Measurements from ENCODE around the gene ADSS1.

The ADSS1 gene

DNA sequence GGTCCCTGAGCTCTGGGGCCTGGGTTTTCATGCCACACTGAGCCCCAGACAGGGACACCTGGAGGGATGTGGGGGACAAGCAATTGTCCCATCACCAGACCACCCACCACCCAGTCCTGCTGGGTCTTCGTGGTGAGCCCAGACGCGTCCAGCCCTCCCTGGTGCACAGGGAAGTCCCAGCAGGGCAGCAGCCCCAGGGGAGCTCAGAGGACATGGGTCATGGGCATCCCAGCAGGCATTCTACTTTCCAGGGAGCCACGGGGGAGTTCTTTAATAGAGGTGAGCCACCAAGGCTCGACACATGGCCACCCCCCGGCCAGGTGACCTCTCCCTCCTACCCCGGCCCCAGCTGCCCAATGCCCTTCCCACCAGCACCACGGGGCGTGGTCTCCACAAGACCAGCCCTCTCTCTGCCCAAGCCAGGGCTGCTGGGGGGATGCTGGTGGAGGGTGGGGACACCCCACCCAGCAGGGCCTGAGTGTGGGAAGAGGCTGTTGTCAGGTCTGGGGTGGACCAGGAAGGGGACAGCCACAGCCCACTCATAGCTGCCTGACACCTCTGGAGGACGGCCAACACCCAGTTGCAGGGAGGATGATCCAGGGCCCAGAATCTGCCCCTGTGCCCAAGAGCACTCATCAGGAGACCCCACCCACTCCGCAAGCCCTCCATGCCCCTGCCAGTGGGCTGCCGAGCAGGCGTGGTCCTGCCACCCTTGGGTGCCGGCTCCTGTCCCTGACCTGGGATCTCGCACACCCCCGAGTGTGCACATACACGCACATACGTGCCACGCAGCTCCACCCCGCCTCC, 57.4 kb downstream of the ADSS1 start:
- H3K23ac ChIP-seq (ENCODE audit: low read length in 2 of 2), result no peak overlapping the region
- no peaks in the 10 kb centered on the region for H3K27me3 ChIP-seq (ENCODE audit: control insufficient read depth in 1 of 2, insufficient read depth in 1 of 2, low read length in 2 of 2)
- H2BK120ac ChIP-seq (ENCODE audit: low read depth, low read length), result no peak overlapping the region
- H2AK5ac ChIP-seq (ENCODE audit: low read length, severe bottlenecking), result no peak overlapping the region
- H3K14ac ChIP-seq (ENCODE audit: low read length in 2 of 2), result no peak overlapping the region
- no peak overlapping the region for H4K91ac ChIP-seq (ENCODE audit: low read length)
- peaks cover 61% of the 10 kb centered on the region for H3K79me1 ChIP-seq (replicated peaks; ENCODE audit: low read length, poor library complexity, severe bottlenecking)
- no peak overlapping the region for H2BK15ac ChIP-seq (ENCODE audit: low read depth, poor library complexity, severe bottlenecking)
- no peak overlapping the region for H3K9ac ChIP-seq (ENCODE audit: low read length)
- no peak overlapping the region for H3K18ac ChIP-seq (ENCODE audit: low read depth in 1 of 2, low read length in 2 of 2)
- H2BK12ac ChIP-seq (ENCODE audit: low read length in 2 of 2), result no peak overlapping the region
- H3K9me3 ChIP-seq (ENCODE audit: control insufficient read depth, low read length), result no peaks in the 10 kb centered on the region
- no peak overlapping the region for H3K27ac ChIP-seq (ENCODE audit: low read length, poor library complexity, severe bottlenecking)
- 96% methylated on average over 16 of the region's 20 CpGs for WGBS
- no peak overlapping the region for H3K4me3 ChIP-seq (ENCODE audit: insufficient read depth in 1 of 2, low read depth in 1 of 2, low read length in 2 of 2)
- H4K8ac ChIP-seq (ENCODE audit: low read length), result no peak overlapping the region
- peaks cover 4 to 98% of the 10 kb centered on the region in 2 experiments for H3K36me3 ChIP-seq (ENCODE audit: control insufficient read depth in 1 of 2, insufficient read depth in 2 of 2, low read depth in 1 of 2, low read length in 2 of 2)
- no peak for DNase-seq
- H2AFZ ChIP-seq (ENCODE audit: low read depth, low read length), result no peak overlapping the region
- no peak overlapping the region for H3K4me2 ChIP-seq (ENCODE audit: low read length, poor library complexity, severe bottlenecking)
- H2BK5ac ChIP-seq (ENCODE audit: low read depth, low read length, poor library complexity, severe bottlenecking), result no peak overlapping the region
- no peak overlapping the region for H3K4ac ChIP-seq (ENCODE audit: low read depth in 1 of 2, low read length in 2 of 2)
- H3K4me1 ChIP-seq (ENCODE audit: control insufficient read depth, insufficient read depth, low read depth, low read length), result peaks cover 36% of the 10 kb centered on the region

- H3K9ac ChIP-seq (ENCODE audit: low read length), result no peak overlapping the region
- WGBS, result 96% methylated on average over 28 of the region's 28 CpGs
- peaks cover 56% of the 10 kb centered on the region for H3K79me1 ChIP-seq (replicated peaks; ENCODE audit: low read length, poor library complexity, severe bottlenecking)
- H4K91ac ChIP-seq (ENCODE audit: low read length), result no peak overlapping the region
- H3K4me1 ChIP-seq (ENCODE audit: control insufficient read depth, insufficient read depth, low read depth, low read length), result peaks cover 34% of the 10 kb centered on the region
- H2BK120ac ChIP-seq (ENCODE audit: low read depth, low read length), result no peak overlapping the region
- no peak overlapping the region for H4K8ac ChIP-seq (ENCODE audit: low read length)
- H3K9me3 ChIP-seq (ENCODE audit: control insufficient read depth, low read length), result no peaks in the 10 kb centered on the region
- H3K14ac ChIP-seq (ENCODE audit: low read length in 2 of 2), result no peak overlapping the region
- no peak overlapping the region for H3K4ac ChIP-seq (ENCODE audit: low read depth in 1 of 2, low read length in 2 of 2)
- H2BK5ac ChIP-seq (ENCODE audit: low read depth, low read length, poor library complexity, severe bottlenecking), result no peak overlapping the region
- H3K4me3 ChIP-seq (ENCODE audit: insufficient read depth in 1 of 2, low read depth in 1 of 2, low read length in 2 of 2), result no peak overlapping the region
- H2AK5ac ChIP-seq (ENCODE audit: low read length, severe bottlenecking), result no peak overlapping the region
- H3K18ac ChIP-seq (ENCODE audit: low read depth in 1 of 2, low read length in 2 of 2), result no peak overlapping the region
- H2BK12ac ChIP-seq (ENCODE audit: low read length in 2 of 2), result no peak overlapping the region
- no peaks in the 10 kb centered on the region for H3K27me3 ChIP-seq (ENCODE audit: control insufficient read depth in 1 of 2, insufficient read depth in 1 of 2, low read length in 2 of 2)
- no peak overlapping the region for H3K27ac ChIP-seq (ENCODE audit: low read length, poor library complexity, severe bottlenecking)
- no peak for DNase-seq
- no peak overlapping the region for H2BK15ac ChIP-seq (ENCODE audit: low read depth, poor library complexity, severe bottlenecking)
- H3K23ac ChIP-seq (ENCODE audit: low read length in 2 of 2), result no peak overlapping the region
- no peak overlapping the region for H2AFZ ChIP-seq (ENCODE audit: low read depth, low read length)
- peaks cover 8 to 98% of the 10 kb centered on the region in 2 experiments for H3K36me3 ChIP-seq (ENCODE audit: control insufficient read depth in 1 of 2, insufficient read depth in 2 of 2, low read depth in 1 of 2, low read length in 2 of 2)
- H3K4me2 ChIP-seq (ENCODE audit: low read length, poor library complexity, severe bottlenecking), result no peak overlapping the region
These were observed 58.2 kb downstream of the ADSS1 start for GRCh38 chr14:104782086-104782807.

DNA sequence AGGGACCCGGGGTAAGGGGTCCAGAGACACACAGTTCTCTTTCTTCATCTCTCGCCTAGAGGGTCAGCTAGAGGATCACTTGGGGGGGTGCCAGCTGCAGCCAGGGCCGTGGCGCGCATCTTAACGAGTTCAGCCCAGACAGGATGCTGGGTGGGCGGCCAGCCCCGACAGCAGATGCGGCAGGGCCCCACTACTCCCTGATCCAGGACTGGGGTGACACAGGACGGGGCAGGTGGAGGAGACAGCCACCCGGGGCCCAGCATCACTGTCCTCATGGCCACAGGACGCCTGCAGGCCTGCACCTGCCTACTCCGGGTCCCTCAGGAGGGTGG, 58.7 kb downstream of the ADSS1 start:
- peaks cover 58% of the 10 kb centered on the region for H3K79me1 ChIP-seq (replicated peaks; ENCODE audit: low read length, poor library complexity, severe bottlenecking)
- H3K14ac ChIP-seq (ENCODE audit: low read length in 2 of 2), result no peak overlapping the region
- H3K4ac ChIP-seq (ENCODE audit: low read depth in 1 of 2, low read length in 2 of 2), result no peak overlapping the region
- no peak overlapping the region for H2BK5ac ChIP-seq (ENCODE audit: low read depth, low read length, poor library complexity, severe bottlenecking)
- H3K27ac ChIP-seq (ENCODE audit: low read length, poor library complexity, severe bottlenecking), result no peak overlapping the region
- H2AFZ ChIP-seq (ENCODE audit: low read depth, low read length), result no peak overlapping the region
- no peak overlapping the region for H4K91ac ChIP-seq (ENCODE audit: low read length)
- H3K4me1 ChIP-seq (ENCODE audit: control insufficient read depth, insufficient read depth, low read depth, low read length), result peaks cover 29% of the 10 kb centered on the region
- H2BK12ac ChIP-seq (ENCODE audit: low read length in 2 of 2), result no peak overlapping the region
- no peak overlapping the region for H2BK15ac ChIP-seq (ENCODE audit: low read depth, poor library complexity, severe bottlenecking)
- H3K4me2 ChIP-seq (ENCODE audit: low read length, poor library complexity, severe bottlenecking), result no peak overlapping the region
- no peak overlapping the region for H3K23ac ChIP-seq (ENCODE audit: low read length in 2 of 2)
- no peak overlapping the region for H3K18ac ChIP-seq (ENCODE audit: low read depth in 1 of 2, low read length in 2 of 2)
- no peak for DNase-seq
- no peak overlapping the region for H3K4me3 ChIP-seq (ENCODE audit: insufficient read depth in 1 of 2, low read depth in 1 of 2, low read length in 2 of 2)
- no peak overlapping the region for H4K8ac ChIP-seq (ENCODE audit: low read length)
- H3K9me3 ChIP-seq (ENCODE audit: control insufficient read depth, low read length), result no peaks in the 10 kb centered on the region
- no peak overlapping the region for H2BK120ac ChIP-seq (ENCODE audit: low read depth, low read length)
- no peak overlapping the region for H3K9ac ChIP-seq (ENCODE audit: low read length)
- no peak overlapping the region for H2AK5ac ChIP-seq (ENCODE audit: low read length, severe bottlenecking)
- H3K36me3 ChIP-seq (ENCODE audit: control insufficient read depth in 1 of 2, insufficient read depth in 2 of 2, low read depth in 1 of 2, low read length in 2 of 2), result peaks cover 6 to 98% of the 10 kb centered on the region in 2 experiments
- 94% methylated on average over 13 of the region's 13 CpGs for WGBS
- no peaks in the 10 kb centered on the region for H3K27me3 ChIP-seq (ENCODE audit: control insufficient read depth in 1 of 2, insufficient read depth in 1 of 2, low read length in 2 of 2)

GRCh38 chr14:104783484-104784217, 59.6 kb downstream of the ADSS1 start:
- Histone ChIP-seq H3K4ac (ENCODE audit: low read depth in 1 of 2, low read length in 2 of 2) (no peak overlapping the region), H3K9me3 (ENCODE audit: control insufficient read depth, low read length) (no peaks in the 10 kb centered on the region), H2BK5ac (ENCODE audit: low read depth, low read length, poor library complexity, severe bottlenecking) (no peak overlapping the region), H3K9ac (ENCODE audit: low read length) (no peak overlapping the region), H3K18ac (ENCODE audit: low read depth in 1 of 2, low read length in 2 of 2) (no peak overlapping the region), H2BK120ac (ENCODE audit: low read depth, low read length) (no peak overlapping the region), H3K36me3 (ENCODE audit: control insufficient read depth in 1 of 2, insufficient read depth in 2 of 2, low read depth in 1 of 2, low read length in 2 of 2) (peaks cover 11 to 100% of the 10 kb centered on the region in 2 experiments), H2BK12ac (ENCODE audit: low read length in 2 of 2) (no peak overlapping the region), H3K14ac (ENCODE audit: low read length in 2 of 2) (no peak overlapping the region), H2AK5ac (ENCODE audit: low read length, severe bottlenecking) (no peak overlapping the region), H3K27ac (ENCODE audit: low read length, poor library complexity, severe bottlenecking) (no peak overlapping the region), H4K91ac (ENCODE audit: low read length) (no peak overlapping the region), H2AFZ (ENCODE audit: low read depth, low read length) (no peak overlapping the region), H2BK15ac (ENCODE audit: low read depth, poor library complexity, severe bottlenecking) (no peak overlapping the region), H4K8ac (ENCODE audit: low read length) (no peak overlapping the region), H3K4me1 (ENCODE audit: control insufficient read depth, insufficient read depth, low read depth, low read length) (peaks cover 27% of the 10 kb centered on the region), H3K27me3 (ENCODE audit: control insufficient read depth in 1 of 2, insufficient read depth in 1 of 2, low read length in 2 of 2) (no peaks in the 10 kb centered on the region), H3K4me2 (ENCODE audit: low read length, poor library complexity, severe bottlenecking) (no peak overlapping the region), H3K79me1 (replicated peaks; ENCODE audit: low read length, poor library complexity, severe bottlenecking) (peaks cover 63% of the 10 kb centered on the region), H3K23ac (ENCODE audit: low read length in 2 of 2) (no peak overlapping the region), H3K4me3 (ENCODE audit: insufficient read depth in 1 of 2, low read depth in 1 of 2, low read length in 2 of 2) (no peak overlapping the region)
- 96% methylated on average over 16 of the region's 16 CpGs for whole genome bisulfite sequencing
- no peak for DNase-seq

Measured in mesenchymal stem cell (in vitro differentiated cells and primary cell).